GM19395 (cell line): ENCODE measurements around the gene TLR7.

ENCODE experiments used
- ATAC-seq: cut with Tn5 transposase; IDR thresholded peaks from one replicate; pipeline ENCODE4 v1.9.1; 2021; ENCODE audit warnings: mild to moderate bottlenecking, moderate library complexity; ENCODE audit not compliant: unreplicated experiment

Gene TLR7

GRCh38 chrX:12890467-12890866 lies 23.6 kb downstream of the TLR7 start:
- peak; percentile 71 for ATAC-seq

GRCh38 chrX:12891171-12891570 lies 24.3 kb downstream of the TLR7 start:
- no peak for ATAC-seq

GRCh38 chrX:12891915-12892506 lies 25.1 kb downstream of the TLR7 start:
- ATAC-seq: peak; percentile 62

- ATAC-seq: no peak
Measured at GRCh38 chrX:12892716-12893115, 25.8 kb downstream of the TLR7 start.

GRCh38 chrX:12894074-12895030 lies 27.5 kb downstream of the TLR7 start:
- no peak for ATAC-seq

GRCh38 chrX:12895866-12896265 lies 29.0 kb downstream of the TLR7 start:
- no peak for ATAC-seq

- ATAC-seq: no peak
Measured at GRCh38 chrX:12896935-12897334, 30.1 kb downstream of the TLR7 start.

- ATAC-seq: no peak
Measured at GRCh38 chrX:12898073-12898472, 31.2 kb downstream of the TLR7 start.

GRCh38 chrX:12899506-12899905 lies 32.6 kb downstream of the TLR7 start:
- no peak for ATAC-seq

GRCh38 chrX:12901486-12901885 lies 34.6 kb downstream of the TLR7 start:
- ATAC-seq: peak; percentile 89

- no peak for ATAC-seq
Measured at GRCh38 chrX:12903646-12904045, 36.8 kb downstream of the TLR7 start.

GRCh38 chrX:12906046-12906761 lies 39.3 kb downstream of the TLR7 start, which contains the start of gene TLR8:
Gene TLR8, plus strand, starts transcription at chrX:12906620. Its CDS starts 87 bp downstream, at chrX:12906707.
- ATAC-seq: no peak

- no peak for ATAC-seq
Measured at GRCh38 chrX:12910423-12911121, 43.7 kb downstream of the TLR7 start.

- ATAC-seq: no peak
Measured at GRCh38 chrX:12911122-12911470, 44.2 kb downstream of the TLR7 start.

- ATAC-seq: no peak
Measured at GRCh38 chrX:12912791-12913482, 46.1 kb downstream of the TLR7 start.

GRCh38 chrX:12917753-12918152 lies 50.9 kb downstream of the TLR7 start:
- ATAC-seq: no peak

- ATAC-seq: no peak
Measured at GRCh38 chrX:12919051-12919450, 52.2 kb downstream of the TLR7 start.

- ATAC-seq: no peak
Measured at GRCh38 chrX:12919620-12920019, 52.7 kb downstream of the TLR7 start.

- ATAC-seq: no peak
Measured at GRCh38 chrX:12920990-12921389, 54.1 kb downstream of the TLR7 start.

- ATAC-seq: no peak
Measured at GRCh38 chrX:12921886-12922598, 55.2 kb downstream of the TLR7 start.
